Measurements from ENCODE around the gene WNT7A. TPM values are rescaled to one million over a fixed set of nuclear protein-coding genes. Genes with fewer than 3 reads are reported as not detected.

Gene WNT7A
- total RNA-seq, 1 donor from 2014 or later, result not detected

- peaks cover 66% of the 10 kb centered on the region for H3K27me3 ChIP-seq
- no peak overlapping the region for H3K27ac ChIP-seq
- H3F3A ChIP-seq (ENCODE audit: low read depth), result peaks cover 10% of the 10 kb centered on the region
- H3K4me3 ChIP-seq, result no peak overlapping the region
- no peaks in the 10 kb centered on the region for H3K36me3 ChIP-seq
- DNase-seq (ENCODE audit: low spot score), result peak; percentile 24
- peaks cover 15% of the 10 kb centered on the region for H3K4me1 Mint-ChIP-seq
- H3K9me3 Mint-ChIP-seq, result no peaks in the 10 kb centered on the region
- H4K20me1 ChIP-seq (ENCODE audit: low read depth), result no peaks in the 10 kb centered on the region
- no peak for TF ChIP-seq EZH2phosphoT487 (IDR thresholded peaks at IDR 0.05)
- TF ChIP-seq, protein P1, sequence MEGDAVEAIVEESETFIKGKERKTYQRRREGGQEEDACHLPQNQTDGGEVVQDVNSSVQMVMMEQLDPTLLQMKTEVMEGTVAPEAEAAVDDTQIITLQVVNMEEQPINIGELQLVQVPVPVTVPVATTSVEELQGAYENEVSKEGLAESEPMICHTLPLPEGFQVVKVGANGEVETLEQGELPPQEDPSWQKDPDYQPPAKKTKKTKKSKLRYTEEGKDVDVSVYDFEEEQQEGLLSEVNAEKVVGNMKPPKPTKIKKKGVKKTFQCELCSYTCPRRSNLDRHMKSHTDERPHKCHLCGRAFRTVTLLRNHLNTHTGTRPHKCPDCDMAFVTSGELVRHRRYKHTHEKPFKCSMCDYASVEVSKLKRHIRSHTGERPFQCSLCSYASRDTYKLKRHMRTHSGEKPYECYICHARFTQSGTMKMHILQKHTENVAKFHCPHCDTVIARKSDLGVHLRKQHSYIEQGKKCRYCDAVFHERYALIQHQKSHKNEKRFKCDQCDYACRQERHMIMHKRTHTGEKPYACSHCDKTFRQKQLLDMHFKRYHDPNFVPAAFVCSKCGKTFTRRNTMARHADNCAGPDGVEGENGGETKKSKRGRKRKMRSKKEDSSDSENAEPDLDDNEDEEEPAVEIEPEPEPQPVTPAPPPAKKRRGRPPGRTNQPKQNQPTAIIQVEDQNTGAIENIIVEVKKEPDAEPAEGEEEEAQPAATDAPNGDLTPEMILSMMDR (IDR thresholded peaks at IDR 0.05), result no peak
- no peak for TF ChIP-seq EZH2 (IDR thresholded peaks at IDR 0.05)
- H3K4me3 Mint-ChIP-seq, result no peak overlapping the region
- peaks cover 7% of the 10 kb centered on the region for H3K27me3 Mint-ChIP-seq (ENCODE audit: insufficient read depth, low read depth)
- H3K9ac ChIP-seq, result no peak overlapping the region
- H3K79me2 ChIP-seq (ENCODE audit: low read depth), result no peaks in the 10 kb centered on the region
- no peak overlapping the region for H3K4me2 ChIP-seq
- no peaks in the 10 kb centered on the region for H3K36me3 Mint-ChIP-seq
- H3K9me3 ChIP-seq (ENCODE audit: low read depth), result no peaks in the 10 kb centered on the region
- H3K4me1 ChIP-seq, result peaks cover 6% of the 10 kb centered on the region
- H2AFZ ChIP-seq (replicated peaks), result peak overlapping the region; percentile 55
- no peak overlapping the region for H3K27ac Mint-ChIP-seq
Observed at GRCh38 chr3:13891492-13892073, 11.7 kb upstream of the WNT7A start.

- H3K27me3 Mint-ChIP-seq (ENCODE audit: insufficient read depth, low read depth), result peaks cover 7% of the 10 kb centered on the region
- TF ChIP-seq, protein P1 (IDR thresholded peaks at IDR 0.05), result no peak
- Histone ChIP-seq H3K79me2 (ENCODE audit: low read depth) (no peaks in the 10 kb centered on the region), H3K9me3 (ENCODE audit: low read depth) (no peaks in the 10 kb centered on the region), H3K4me1 (peaks cover 1% of the 10 kb centered on the region), H3K27ac (no peak overlapping the region), H3K36me3 (no peaks in the 10 kb centered on the region), H2AFZ (replicated peaks) (no peak overlapping the region), H3K27me3 (peaks cover 67% of the 10 kb centered on the region), H3K4me3 (no peak overlapping the region), H3K4me2 (no peak overlapping the region), H3F3A (ENCODE audit: low read depth) (peaks cover 10% of the 10 kb centered on the region), H3K9ac (no peak overlapping the region), H4K20me1 (ENCODE audit: low read depth) (no peaks in the 10 kb centered on the region)
- no peak overlapping the region for H3K4me3 Mint-ChIP-seq
- no peak for DNase-seq (ENCODE audit: low spot score)
- no peak overlapping the region for H3K27ac Mint-ChIP-seq
- H3K4me1 Mint-ChIP-seq, result peaks cover 12% of the 10 kb centered on the region
- H3K9me3 Mint-ChIP-seq, result no peaks in the 10 kb centered on the region
- no peaks in the 10 kb centered on the region for H3K36me3 Mint-ChIP-seq
Observed at GRCh38 chr3:13891017-13891392, 11.1 kb upstream of the WNT7A start.

DNA sequence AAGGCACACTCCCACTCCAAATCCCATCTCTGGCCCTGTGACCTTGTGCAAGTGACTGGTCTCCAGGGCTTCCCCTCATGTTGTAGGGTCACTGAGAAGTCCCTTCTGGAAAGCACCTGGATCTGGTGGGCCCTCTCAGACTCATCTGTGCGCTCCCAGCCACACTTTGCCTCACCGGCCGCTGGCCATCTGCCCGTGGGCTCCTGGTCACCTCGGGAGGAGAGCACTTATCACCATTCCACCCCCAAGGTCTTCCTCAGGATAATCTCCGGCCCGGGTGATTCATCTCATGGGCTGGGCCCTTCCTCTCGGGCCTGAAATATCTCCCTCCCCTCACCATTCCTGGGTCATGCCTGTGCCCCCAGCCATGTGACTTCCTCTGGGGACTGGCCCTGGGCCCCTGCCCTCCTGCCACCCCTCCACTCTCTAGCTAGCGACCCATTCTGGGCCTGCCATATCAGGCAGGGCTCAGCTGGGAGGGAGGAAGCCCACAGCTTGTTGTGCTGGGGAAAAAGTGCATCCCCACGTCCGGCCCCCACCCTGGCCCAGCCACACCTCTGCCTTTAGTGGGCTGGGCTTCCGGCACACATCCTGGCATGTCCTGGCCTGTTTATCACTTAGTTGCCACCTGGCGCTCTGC is 10.6 kb upstream of the WNT7A start:
- Histone ChIP-seq H3K79me2 (ENCODE audit: low read depth) (no peaks in the 10 kb centered on the region), H3K4me3 (no peak overlapping the region), H3K4me1 (no peaks in the 10 kb centered on the region), H3F3A (ENCODE audit: low read depth) (peaks cover 10% of the 10 kb centered on the region), H3K36me3 (no peaks in the 10 kb centered on the region), H3K27me3 (peaks cover 67% of the 10 kb centered on the region), H3K27ac (no peak overlapping the region), H3K9ac (no peak overlapping the region), H4K20me1 (ENCODE audit: low read depth) (no peaks in the 10 kb centered on the region), H3K9me3 (ENCODE audit: low read depth) (no peaks in the 10 kb centered on the region), H3K4me2 (no peak overlapping the region), H2AFZ (replicated peaks) (no peak overlapping the region)
- TF ChIP-seq EZH2 (IDR thresholded peaks at IDR 0.05) (no peak), EZH2phosphoT487 (IDR thresholded peaks at IDR 0.05) (no peak)
- TF ChIP-seq, protein P1 (IDR thresholded peaks at IDR 0.05), result no peak
- Mint-ChIP-seq H3K4me1 (peaks cover 7% of the 10 kb centered on the region), H3K9me3 (no peaks in the 10 kb centered on the region), H3K36me3 (no peaks in the 10 kb centered on the region), H3K27ac (no peak overlapping the region), H3K27me3 (ENCODE audit: insufficient read depth, low read depth) (peaks cover 6% of the 10 kb centered on the region), H3K4me3 (no peak overlapping the region)
- no peak for DNase-seq (ENCODE audit: low spot score)

Measured in neural progenitor cell (in vitro differentiated cells).